ENCODE results near the gene CHID1.
A peak's percentile ranks its signal among the peaks of the same experiment; 100 is the strongest.

The CHID1 gene

GRCh38 chr11:870418-870817, 40.2 kb downstream of the CHID1 start:
- H3K4me1 ChIP-seq (ENCODE audit: insufficient read depth, poor library complexity, severe bottlenecking) = no peaks in the 10 kb centered on the region
- DNase-seq (ENCODE audit: low spot score) (no peak), ATAC-seq (ENCODE audit: low read depth) (no peak)
- TF ChIP-seq, protein P1, sequence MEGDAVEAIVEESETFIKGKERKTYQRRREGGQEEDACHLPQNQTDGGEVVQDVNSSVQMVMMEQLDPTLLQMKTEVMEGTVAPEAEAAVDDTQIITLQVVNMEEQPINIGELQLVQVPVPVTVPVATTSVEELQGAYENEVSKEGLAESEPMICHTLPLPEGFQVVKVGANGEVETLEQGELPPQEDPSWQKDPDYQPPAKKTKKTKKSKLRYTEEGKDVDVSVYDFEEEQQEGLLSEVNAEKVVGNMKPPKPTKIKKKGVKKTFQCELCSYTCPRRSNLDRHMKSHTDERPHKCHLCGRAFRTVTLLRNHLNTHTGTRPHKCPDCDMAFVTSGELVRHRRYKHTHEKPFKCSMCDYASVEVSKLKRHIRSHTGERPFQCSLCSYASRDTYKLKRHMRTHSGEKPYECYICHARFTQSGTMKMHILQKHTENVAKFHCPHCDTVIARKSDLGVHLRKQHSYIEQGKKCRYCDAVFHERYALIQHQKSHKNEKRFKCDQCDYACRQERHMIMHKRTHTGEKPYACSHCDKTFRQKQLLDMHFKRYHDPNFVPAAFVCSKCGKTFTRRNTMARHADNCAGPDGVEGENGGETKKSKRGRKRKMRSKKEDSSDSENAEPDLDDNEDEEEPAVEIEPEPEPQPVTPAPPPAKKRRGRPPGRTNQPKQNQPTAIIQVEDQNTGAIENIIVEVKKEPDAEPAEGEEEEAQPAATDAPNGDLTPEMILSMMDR (IDR thresholded peaks at IDR 0.05; ENCODE audit: poor library complexity, severe bottlenecking) = no peak
- H3K27me3 ChIP-seq (ENCODE audit: insufficient read depth, poor library complexity, severe bottlenecking) = no peaks in the 10 kb centered on the region
- H3K27ac ChIP-seq (ENCODE audit: poor library complexity, severe bottlenecking) = no peak overlapping the region
- no peak overlapping the region for H3K4me3 ChIP-seq (ENCODE audit: severe bottlenecking)
- peaks cover 9% of the 10 kb centered on the region for H3K36me3 ChIP-seq (ENCODE audit: low read depth)
- H3K9me3 ChIP-seq (ENCODE audit: severe bottlenecking) = no peaks in the 10 kb centered on the region

- no peaks in the 10 kb centered on the region for H3K4me1 ChIP-seq (ENCODE audit: insufficient read depth, poor library complexity, severe bottlenecking)
- TF ChIP-seq, protein P1 (IDR thresholded peaks at IDR 0.05; ENCODE audit: poor library complexity, severe bottlenecking) = no peak
- no peaks in the 10 kb centered on the region for H3K27me3 ChIP-seq (ENCODE audit: insufficient read depth, poor library complexity, severe bottlenecking)
- no peaks in the 10 kb centered on the region for H3K9me3 ChIP-seq (ENCODE audit: severe bottlenecking)
- H3K4me3 ChIP-seq (ENCODE audit: severe bottlenecking) = no peak overlapping the region
- no peak overlapping the region for H3K27ac ChIP-seq (ENCODE audit: poor library complexity, severe bottlenecking)
- peaks cover 13% of the 10 kb centered on the region for H3K36me3 ChIP-seq (ENCODE audit: low read depth)
- DNase-seq (ENCODE audit: low spot score) (no peak), ATAC-seq (ENCODE audit: low read depth) (peak; percentile 22; the same call in 1 of the 3 replicates)
Observed at GRCh38 chr11:870127-870413, 40.5 kb downstream of the CHID1 start.

DNA sequence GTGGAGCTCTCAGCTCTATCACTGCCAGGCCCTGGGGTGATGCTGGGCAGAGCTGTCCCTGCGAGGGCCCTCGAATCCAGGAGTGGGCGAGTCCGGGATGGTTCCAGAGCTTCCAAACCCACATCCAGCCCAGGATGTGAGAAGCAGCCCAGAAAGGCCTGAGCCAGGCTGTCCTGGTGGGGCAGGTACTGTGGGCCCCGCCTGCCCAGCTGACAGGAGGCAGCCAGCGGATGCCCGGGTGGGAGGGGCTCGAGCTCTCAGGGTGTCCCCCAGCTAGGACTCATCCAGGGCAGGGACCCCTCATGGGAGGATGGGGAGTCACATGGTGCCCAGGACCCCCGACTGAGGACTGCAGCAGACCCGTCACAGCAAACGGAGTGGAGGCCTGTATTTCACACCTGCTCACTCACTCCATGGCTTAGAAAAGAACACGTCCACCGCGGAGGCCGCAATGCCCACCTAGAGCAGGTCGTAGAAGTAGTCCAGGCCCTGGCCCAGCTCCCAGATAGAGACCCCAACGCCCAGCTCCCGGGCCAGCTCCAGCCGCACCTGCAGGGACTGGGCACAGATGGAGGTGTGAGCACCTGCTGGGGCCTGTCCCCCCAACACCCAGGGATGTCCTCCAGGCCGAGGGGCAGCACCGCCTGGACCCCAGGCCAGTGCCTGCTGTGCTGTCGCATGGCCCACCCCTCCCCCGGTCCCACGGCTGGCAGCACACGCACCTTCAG, 41.0 kb downstream of the CHID1 start:
- H3K27me3 ChIP-seq (ENCODE audit: insufficient read depth, poor library complexity, severe bottlenecking) = no peaks in the 10 kb centered on the region
- ATAC-seq (ENCODE audit: low read depth) (peak; percentile 8), DNase-seq (ENCODE audit: low spot score) (no peak)
- H3K36me3 ChIP-seq (ENCODE audit: low read depth) = peaks cover 14% of the 10 kb centered on the region
- no peak overlapping the region for H3K27ac ChIP-seq (ENCODE audit: poor library complexity, severe bottlenecking)
- no peak overlapping the region for H3K4me3 ChIP-seq (ENCODE audit: severe bottlenecking)
- H3K9me3 ChIP-seq (ENCODE audit: severe bottlenecking) = no peaks in the 10 kb centered on the region
- no peaks in the 10 kb centered on the region for H3K4me1 ChIP-seq (ENCODE audit: insufficient read depth, poor library complexity, severe bottlenecking)
- TF ChIP-seq, protein P1 (IDR thresholded peaks at IDR 0.05; ENCODE audit: poor library complexity, severe bottlenecking) = no peak

DNA sequence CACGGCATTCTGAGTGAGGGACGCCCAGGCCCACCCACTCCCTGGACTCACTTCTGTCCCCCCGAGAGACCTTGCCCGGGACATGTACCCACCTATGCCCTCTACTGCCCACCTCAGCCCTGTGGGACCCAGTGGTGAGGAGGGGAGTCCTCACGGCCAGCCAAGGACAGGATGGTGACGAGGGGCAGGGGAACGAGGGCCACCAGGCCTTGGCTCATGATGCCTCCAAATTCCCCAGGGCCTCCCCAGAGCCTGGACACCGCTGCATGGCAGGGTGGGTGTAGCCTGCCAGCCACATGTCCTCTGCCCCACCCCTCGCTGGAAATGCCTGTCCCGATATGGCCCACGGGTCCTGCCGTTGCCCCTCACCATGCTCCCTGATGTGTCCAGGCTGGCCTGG, 41.8 kb downstream of the CHID1 start:
- Histone ChIP-seq H3K9me3 (ENCODE audit: severe bottlenecking) (no peaks in the 10 kb centered on the region), H3K4me3 (ENCODE audit: severe bottlenecking) (no peak overlapping the region), H3K27me3 (ENCODE audit: insufficient read depth, poor library complexity, severe bottlenecking) (no peaks in the 10 kb centered on the region), H3K4me1 (ENCODE audit: insufficient read depth, poor library complexity, severe bottlenecking) (no peaks in the 10 kb centered on the region), H3K36me3 (ENCODE audit: low read depth) (peaks cover 21% of the 10 kb centered on the region), H3K27ac (ENCODE audit: poor library complexity, severe bottlenecking) (no peak overlapping the region)
- DNase-seq (ENCODE audit: low spot score) = no peak
- no peak for ATAC-seq (ENCODE audit: low read depth)
- TF ChIP-seq, protein P1 (IDR thresholded peaks at IDR 0.05; ENCODE audit: poor library complexity, severe bottlenecking) = no peak

DNA sequence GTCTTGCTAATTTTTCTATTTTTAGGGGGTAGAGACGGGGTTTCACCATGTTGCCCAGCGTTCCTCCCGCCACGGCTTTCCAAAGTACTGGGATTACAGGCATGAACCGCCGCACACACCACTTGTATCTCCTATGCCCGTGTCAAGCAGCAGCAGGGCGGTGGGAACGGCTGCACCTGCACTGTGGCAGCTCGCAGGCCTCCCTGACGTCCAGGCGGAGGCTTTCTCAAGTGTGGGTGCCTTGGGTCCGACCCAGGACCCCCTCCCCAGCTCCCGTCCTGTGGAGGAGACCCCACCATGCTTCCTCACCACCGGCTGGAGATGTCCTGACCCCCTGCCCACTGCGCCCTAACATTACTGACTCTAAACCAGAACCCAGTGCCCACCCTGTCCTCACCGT, 42.2 kb downstream of the CHID1 start:
- Histone ChIP-seq H3K27me3 (ENCODE audit: insufficient read depth, poor library complexity, severe bottlenecking) (no peaks in the 10 kb centered on the region), H3K9me3 (ENCODE audit: severe bottlenecking) (no peaks in the 10 kb centered on the region), H3K36me3 (ENCODE audit: low read depth) (peaks cover 21% of the 10 kb centered on the region), H3K4me3 (ENCODE audit: severe bottlenecking) (no peak overlapping the region), H3K4me1 (ENCODE audit: insufficient read depth, poor library complexity, severe bottlenecking) (no peaks in the 10 kb centered on the region), H3K27ac (ENCODE audit: poor library complexity, severe bottlenecking) (no peak overlapping the region)
- TF ChIP-seq, protein P1 (IDR thresholded peaks at IDR 0.05; ENCODE audit: poor library complexity, severe bottlenecking) = no peak
- no peak for DNase-seq (ENCODE audit: low spot score)
- ATAC-seq (ENCODE audit: low read depth) = no peak
